Neutrophil (primary cell): ENCODE data around the gene COL7A1.

Experiments
- H3K27ac ChIP-seq: fragments of 200-600 bp; sonication (generic); 2 replicates; pipeline ENCODE4 v1.5.1; 2016; ENCODE audit warnings: mild to moderate bottlenecking, moderate library complexity
- H3K27me3 ChIP-seq: fragments of 200-600 bp; sonication (generic); 2 replicates; pipeline ENCODE4 v1.6.0; 2016; ENCODE audit warnings: mild to moderate bottlenecking
- H3K36me3 ChIP-seq: fragments of 200-600 bp; sonication (generic); 2 replicates; pipeline ENCODE4 v1.5.1; 2017
- H3K4me1 ChIP-seq, 2 experiments: fragments of 200-600 bp in 1 of 2; sonication (generic) in 1 of 2; 1 replicate in 1 of 2; 2 replicates in 1 of 2; pipeline versions ENCODE4 v1.5.1 to v1.6.1; 2013 to 2016; ENCODE audit warnings: low read depth in 1 of 2, low read length in 1 of 2, mild to moderate bottlenecking in 1 of 2, moderate library complexity in 1 of 2; ENCODE audit not compliant: control insufficient read depth in 1 of 2, insufficient read depth in 1 of 2
- H3K4me3 ChIP-seq, 2 experiments: fragments of 200-600 bp in 1 of 2; sonication (generic) in 1 of 2; 1 replicate in 1 of 2; 2 replicates in 1 of 2; pipeline ENCODE4 v1.5.1; 2013 to 2016; ENCODE audit warnings: low read depth in 1 of 2, low read length in 1 of 2, mild to moderate bottlenecking in 1 of 2, moderate library complexity in 1 of 2
- H3K9me3 ChIP-seq: fragments of 200-600 bp; sonication (generic); 2 replicates; pipeline ENCODE4 v1.5.1; 2016
- TF ChIP-seq, protein P1 (sequence below): fragments of 200-600 bp; sonication (generic); IDR thresholded peaks from 2 replicates; pipeline ENCODE4 v1.5.1; 2016; ENCODE audit warnings: antibody characterized with exemption

COL7A1 gene

DNA sequence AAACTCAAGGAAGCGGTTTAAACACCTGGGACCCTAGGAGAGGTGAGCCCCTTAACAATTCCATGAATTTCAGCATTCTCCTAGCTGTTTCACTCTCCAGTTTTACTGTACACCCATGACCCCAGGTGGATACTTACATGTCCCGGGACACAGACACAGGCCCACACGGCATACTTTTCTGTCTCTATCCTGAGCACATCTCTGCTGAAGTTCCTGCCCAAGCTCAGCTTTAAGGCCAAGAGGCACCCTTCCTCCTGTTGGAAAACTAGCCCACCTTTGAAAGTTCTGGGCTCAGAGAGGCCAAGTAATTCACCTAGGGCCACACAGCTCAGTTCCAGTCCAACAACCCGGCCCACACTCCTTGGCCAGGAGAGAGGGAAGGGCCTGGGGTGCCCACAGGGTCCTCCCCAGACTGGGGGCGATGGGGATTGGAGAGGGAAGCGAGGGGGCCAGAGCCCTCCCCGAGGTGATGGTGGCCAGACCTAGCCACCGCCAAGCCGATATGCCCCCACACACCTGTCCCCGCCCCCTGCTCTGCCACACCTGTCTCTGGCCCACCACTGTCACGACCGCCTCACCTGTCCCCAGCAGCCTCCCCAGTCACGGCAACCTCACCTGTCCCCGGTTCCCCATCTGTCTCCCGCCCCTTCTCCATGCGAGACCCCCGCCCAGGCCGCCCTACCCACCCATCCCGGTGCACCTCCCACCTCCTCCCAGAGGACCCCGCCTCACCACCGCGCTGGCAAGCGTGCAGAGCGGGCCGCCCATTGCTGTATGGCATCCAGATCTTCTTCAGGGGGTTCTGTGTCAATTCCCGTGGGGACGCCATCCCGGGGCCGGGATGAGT, 39.0 kb downstream of the COL7A1 start:
- H3K27me3 ChIP-seq, result peaks cover 3% of the 10 kb centered on the region
- H3K36me3 ChIP-seq, result peaks cover 12% of the 10 kb centered on the region
- TF ChIP-seq, protein P1, sequence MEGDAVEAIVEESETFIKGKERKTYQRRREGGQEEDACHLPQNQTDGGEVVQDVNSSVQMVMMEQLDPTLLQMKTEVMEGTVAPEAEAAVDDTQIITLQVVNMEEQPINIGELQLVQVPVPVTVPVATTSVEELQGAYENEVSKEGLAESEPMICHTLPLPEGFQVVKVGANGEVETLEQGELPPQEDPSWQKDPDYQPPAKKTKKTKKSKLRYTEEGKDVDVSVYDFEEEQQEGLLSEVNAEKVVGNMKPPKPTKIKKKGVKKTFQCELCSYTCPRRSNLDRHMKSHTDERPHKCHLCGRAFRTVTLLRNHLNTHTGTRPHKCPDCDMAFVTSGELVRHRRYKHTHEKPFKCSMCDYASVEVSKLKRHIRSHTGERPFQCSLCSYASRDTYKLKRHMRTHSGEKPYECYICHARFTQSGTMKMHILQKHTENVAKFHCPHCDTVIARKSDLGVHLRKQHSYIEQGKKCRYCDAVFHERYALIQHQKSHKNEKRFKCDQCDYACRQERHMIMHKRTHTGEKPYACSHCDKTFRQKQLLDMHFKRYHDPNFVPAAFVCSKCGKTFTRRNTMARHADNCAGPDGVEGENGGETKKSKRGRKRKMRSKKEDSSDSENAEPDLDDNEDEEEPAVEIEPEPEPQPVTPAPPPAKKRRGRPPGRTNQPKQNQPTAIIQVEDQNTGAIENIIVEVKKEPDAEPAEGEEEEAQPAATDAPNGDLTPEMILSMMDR, result no peak
- H3K4me3 ChIP-seq, result peak overlapping the region; percentile 67 to 94
- no peaks in the 10 kb centered on the region for H3K9me3 ChIP-seq
- peak overlapping the region; percentile 92 for H3K27ac ChIP-seq
- peaks cover 89 to 92% of the 10 kb centered on the region in 2 experiments for H3K4me1 ChIP-seq

DNA sequence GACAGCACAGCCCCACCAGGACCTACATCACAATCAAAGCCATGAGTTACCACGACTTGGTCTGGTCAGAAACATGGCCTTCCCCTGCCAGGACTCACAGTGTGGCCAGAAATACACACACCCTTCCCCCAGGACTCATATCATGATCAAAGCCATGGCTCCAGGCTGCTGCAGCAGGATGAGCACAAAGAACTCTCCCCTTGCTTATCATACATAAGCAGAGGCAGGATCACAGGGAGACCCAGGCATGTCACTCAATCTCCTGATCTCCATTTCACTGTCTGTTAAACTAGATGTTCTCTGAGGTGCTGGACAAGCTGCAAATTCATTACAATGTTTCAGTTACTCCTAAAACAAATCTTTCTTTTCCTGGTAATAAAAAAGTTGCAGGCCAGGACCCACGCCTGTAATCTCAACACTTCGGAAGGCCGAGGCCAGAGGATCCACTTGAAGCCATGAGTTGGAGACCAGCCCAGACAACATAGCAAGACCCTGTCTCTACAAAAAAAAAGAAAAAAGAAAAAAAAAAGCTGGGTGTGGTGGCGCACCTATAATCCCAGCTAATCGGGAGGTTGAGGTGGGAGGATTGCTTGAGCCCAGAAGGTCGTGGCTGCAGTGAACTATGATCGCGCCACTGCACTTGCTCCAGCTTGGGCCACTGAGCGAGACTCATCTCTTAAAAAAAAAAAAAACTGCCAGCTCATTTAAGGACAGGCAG, 39.7 kb downstream of the COL7A1 start:
- Histone ChIP-seq H3K27ac (peak overlapping the region; percentile 92), H3K36me3 (peaks cover 12% of the 10 kb centered on the region), H3K4me3 (peak overlapping the region; percentile 67 to 94), H3K4me1 (peaks cover 88 to 92% of the 10 kb centered on the region in 2 experiments), H3K9me3 (no peaks in the 10 kb centered on the region), H3K27me3 (no peaks in the 10 kb centered on the region)
- TF ChIP-seq, protein P1, result no peak

DNA sequence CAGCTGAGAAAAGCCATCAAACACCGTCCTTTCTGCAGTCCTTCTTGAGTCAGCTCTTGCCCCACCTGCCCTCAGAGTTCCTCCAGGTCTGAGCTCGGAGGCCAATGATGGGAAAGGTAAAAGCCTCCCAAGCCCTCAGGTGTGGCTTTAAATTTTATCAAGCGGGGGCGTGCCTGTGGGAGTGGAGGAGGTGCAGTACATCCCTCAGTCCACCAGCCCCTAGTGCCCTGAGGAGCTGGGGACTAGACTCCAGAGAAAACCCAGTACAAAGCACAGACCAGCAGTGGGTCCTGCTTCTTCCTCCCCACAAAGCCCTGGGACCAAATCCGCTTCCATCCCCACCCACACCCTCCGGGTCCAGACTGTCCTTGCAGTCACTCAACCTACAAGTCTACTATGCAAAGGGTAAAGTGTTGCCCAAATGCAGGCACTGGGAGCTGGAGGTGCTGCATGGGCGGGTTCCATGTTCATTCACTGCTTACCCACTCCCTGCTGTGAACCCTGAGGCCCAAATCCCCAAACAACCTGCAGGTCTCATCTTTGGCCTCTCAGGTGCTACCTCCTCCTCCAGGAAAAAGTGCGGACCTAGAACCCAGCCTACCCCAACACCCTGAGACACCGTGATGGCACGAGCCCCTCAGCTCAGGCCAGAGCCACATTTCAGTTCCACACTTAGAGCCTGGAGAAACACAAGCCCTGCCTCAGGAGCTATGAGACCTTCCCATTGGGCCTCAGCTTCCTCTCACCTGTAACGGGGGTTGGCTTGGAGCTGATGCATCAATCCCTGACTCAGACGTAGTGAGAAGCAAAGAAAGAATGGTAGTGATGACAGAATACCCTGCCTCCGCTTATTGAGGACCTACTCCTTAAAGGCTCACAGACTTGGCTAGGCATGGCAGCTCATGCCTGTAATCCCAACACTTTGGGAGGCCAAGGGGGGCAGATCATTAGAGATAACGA, 41.0 kb downstream of the COL7A1 start:
- Histone ChIP-seq H3K27ac (peak overlapping the region; percentile 92), H3K27me3 (no peaks in the 10 kb centered on the region), H3K9me3 (no peaks in the 10 kb centered on the region), H3K4me1 (peaks cover 88 to 92% of the 10 kb centered on the region in 2 experiments), H3K36me3 (peaks cover 23% of the 10 kb centered on the region), H3K4me3 (peak overlapping the region; percentile 67 to 94)
- TF ChIP-seq, protein P1, result no peak

GRCh38 chr3:48553361-48553760, 41.8 kb downstream of the COL7A1 start:
- peaks cover 88 to 91% of the 10 kb centered on the region in 2 experiments for H3K4me1 ChIP-seq
- TF ChIP-seq, protein P1, result no peak

More at GRCh38 chr3:48553361-48553760, 41.8 kb downstream of the COL7A1 start:
- peak overlapping the region; percentile 67 to 94 for H3K4me3 ChIP-seq
- no peaks in the 10 kb centered on the region for H3K27me3 ChIP-seq
- H3K27ac ChIP-seq, result peak overlapping the region; percentile 92
- H3K9me3 ChIP-seq, result no peaks in the 10 kb centered on the region
- H3K36me3 ChIP-seq, result peaks cover 31% of the 10 kb centered on the region
